Placental epithelial cell (primary cell): ENCODE measurements around the gene PSMD13. TPM values are rescaled to one million over a fixed set of nuclear protein-coding genes. Genes with fewer than 3 reads are reported as not detected.

Experiments
- total RNA-seq: library from RNA; depleted of rRNA; stranded (reverse); fragments of >200 nt; gene quantifications from 2 replicates; pipeline ENCODE4 v1.2.3, GENCODE V29; 2012

PSMD13 gene
- 85.2 and 141 TPM in 2 replicates for total RNA-seq

DNA sequence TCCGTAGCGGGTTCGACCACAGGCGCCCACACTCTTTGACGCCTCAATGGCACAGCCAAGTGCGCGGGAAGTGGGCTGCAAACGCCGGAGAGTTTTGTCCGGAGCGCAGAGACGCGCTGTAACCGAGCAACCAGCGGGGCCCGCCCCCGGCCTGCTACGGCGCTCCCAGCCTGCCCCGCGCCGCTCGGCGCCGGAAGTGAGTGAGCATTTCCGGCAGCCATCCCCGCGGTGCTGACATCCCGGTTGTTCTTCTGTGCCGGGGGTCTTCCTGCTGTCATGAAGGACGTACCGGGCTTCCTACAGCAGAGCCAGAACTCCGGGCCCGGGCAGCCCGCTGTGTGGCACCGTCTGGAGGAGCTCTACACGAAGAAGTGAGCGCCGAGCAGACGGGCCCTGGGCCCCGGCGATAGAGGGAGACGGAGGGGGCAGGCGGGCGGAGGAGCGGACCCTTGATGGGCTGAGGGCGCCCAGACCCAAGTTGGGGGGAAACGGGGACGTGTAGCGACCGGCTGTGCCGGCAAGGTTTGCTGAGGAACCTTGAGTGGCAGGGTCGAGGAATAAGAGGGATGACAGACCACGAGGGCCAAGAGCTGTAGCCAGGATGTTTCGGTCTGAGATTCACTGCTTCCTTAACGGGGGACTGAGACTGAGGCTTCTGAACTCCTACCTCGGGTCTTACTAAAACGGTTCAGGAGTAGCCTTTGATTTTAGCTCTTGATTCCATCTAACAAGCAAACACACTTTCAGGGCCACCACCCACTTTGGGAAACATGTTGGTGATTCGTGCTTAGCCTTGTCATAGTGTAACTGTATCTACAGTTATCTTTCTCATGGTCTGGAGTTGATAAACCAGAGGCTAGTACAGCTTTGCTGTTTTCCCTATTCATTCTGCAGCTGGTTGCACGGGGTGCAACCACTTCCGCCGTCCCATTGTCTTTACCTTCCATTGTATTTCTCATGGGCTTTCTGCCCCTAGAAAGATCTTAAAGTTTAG lies at the start of gene PSMD13:
TSS of gene PSMD13 (plus strand) at position 203 of the 994 bp plus-strand sequence. CDS start at position 277, 74 bp downstream.

DNA sequence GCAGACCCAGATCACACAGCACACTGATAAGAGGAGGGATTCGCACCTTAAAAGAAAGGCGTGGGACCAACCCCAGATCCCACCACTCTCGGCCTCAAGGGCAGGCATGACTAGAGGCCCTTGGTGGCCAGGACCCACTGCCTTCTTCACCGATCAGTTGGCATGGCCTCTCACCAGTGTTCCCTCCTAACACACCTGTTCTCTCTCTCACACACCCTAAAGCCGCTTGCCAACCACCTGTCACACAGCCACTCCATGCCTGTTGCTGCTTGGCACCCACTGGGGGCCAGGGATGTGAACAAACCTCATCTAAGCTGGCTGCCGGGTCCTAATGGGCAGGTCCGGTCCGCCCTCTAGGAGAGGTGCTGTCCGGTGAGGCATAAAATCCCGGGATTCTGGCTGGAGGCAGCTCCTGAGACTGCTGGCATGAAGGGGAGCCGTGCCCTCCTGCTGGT lies 44.1 kb upstream of the PSMD13 start, which contains the start of gene SCGB1C1:
TSS of gene SCGB1C1 (plus strand) at position 405 of the 455 bp plus-strand sequence. CDS start at position 427, 22 bp downstream.

DNA sequence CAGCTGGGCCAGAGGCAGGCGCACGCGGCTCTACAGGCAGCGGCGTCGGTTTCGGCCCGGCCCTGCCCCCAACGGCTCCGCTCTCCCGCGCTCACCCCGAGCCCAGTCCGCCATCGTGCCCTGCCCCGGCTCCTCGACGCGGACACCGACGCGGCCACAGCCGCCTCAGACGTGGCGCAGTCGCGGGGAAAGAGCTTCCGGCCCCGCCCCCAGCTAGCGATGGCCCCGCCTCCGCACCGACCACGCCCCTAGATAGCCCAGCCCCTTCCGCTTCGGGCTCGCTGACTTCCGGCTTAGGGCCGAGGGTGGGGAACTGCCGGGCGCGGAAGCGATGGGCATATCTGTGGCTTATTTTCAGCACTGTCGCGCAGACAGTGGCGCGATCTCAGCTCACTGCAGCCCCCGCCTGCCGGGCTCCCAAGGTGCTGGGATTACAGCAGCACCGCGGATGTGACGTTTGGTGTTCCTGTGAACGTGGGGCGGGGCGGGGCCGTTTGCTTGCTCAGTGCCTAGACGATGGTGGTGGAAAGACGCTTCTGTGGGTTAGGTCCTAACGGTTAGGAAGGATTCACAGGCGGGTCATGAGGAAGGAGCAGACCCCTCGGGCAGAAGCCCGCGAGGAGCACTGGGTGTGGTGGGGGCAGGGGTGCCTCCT lies 29.4 kb upstream of the PSMD13 start, which contains the start of the genes BET1L and RIC8A:
TSS of gene BET1L (minus strand) at position 192 of the 655 bp plus-strand sequence. CDS start at position 114, 78 bp downstream.
TSS of gene RIC8A (plus strand) at position 501 of the 655 bp plus-strand sequence. CDS start 1,147 bp downstream, outside the sequence.

DNA sequence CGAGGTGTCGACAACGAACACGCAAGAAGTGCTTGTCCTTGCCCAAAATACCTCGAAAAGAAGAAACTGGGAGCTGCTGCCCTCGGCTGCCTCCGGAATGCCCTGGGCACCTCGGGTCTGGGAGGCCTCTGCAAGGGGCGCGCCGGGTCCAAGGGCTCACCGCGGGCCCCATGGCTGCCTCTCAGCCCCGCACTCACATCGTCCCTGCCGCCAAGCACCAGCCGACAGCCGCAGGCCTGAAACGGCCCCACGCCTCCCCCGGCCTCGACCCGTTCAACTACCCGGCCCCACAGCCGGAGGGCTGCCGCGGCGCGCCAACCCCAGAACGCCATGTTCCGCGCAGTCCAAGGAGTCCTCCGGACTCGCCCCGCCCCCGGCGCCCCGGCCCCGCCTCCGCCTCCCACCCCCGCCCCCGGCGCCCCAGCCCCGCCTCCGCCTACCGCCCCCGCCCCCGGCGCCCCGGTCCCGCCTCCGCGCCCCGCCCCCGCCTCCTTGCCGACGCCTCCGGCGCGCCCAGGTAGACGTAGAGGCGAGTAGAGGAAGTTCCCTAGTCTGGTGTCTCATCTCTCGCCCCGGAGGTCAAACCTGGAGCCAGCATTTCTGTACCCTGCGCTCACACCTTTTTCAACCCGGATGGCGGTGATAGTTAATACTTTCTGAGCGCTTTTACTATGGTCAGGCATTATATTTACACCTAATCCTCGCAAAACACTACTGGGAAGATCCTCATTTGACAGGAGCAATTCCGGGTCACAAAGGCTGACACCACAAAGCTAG lies 591 bp upstream of the PSMD13 start, which contains the start of gene SIRT3:
TSS of gene SIRT3 (minus strand) at position 346 of the 777 bp plus-strand sequence. CDS start at position 332, 14 bp downstream.

DNA sequence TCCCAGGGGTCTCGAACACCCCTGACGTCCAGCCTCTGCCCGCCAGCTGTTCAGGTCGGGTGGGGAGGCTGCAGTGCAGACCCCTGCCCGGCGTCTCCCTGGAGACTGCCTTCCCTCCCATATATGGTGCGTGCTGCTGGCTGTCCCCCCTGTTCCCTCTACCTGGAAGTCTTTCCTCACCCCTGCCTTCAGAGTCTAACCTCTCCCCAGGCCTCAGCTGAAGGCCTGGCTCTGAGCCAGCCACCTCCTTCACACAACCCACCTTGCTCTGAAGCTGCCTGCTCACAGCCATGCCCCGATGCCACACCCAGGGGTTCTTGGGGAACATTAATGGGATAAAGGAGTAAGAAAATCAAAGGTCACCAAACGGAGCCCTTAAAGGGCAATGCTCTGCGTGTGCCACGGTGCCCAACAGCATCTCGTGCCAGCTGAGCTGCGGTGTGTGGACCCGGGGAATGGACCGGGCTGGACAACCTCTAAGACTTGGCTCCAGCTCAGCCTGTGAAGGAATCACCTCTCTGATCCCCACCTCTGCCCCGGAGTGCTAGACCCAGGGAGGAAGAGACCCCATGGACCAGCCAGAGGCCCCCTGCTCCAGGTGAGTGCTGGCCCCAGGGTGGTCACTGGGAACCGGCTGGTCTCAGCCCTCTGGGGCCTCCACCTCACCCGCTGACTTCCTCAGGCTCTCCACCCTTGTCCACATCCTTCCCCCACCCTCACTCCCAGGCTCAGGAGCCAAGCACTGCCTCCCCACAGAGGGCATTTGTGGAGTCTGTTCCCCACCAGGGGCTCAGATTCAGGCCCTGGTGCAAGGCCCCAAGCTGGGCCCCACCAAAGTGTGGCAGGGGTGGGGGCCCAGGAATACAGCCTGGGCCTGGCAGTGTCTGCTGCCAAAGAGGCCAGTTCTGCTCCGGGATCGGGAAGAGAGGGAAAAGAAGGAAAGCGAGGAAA lies 41.5 kb downstream of the PSMD13 start, which contains the start of gene NLRP6:
TSS of gene NLRP6 (plus strand) at position 407 of the 951 bp plus-strand sequence. CDS start at position 570, 163 bp downstream.

DNA sequence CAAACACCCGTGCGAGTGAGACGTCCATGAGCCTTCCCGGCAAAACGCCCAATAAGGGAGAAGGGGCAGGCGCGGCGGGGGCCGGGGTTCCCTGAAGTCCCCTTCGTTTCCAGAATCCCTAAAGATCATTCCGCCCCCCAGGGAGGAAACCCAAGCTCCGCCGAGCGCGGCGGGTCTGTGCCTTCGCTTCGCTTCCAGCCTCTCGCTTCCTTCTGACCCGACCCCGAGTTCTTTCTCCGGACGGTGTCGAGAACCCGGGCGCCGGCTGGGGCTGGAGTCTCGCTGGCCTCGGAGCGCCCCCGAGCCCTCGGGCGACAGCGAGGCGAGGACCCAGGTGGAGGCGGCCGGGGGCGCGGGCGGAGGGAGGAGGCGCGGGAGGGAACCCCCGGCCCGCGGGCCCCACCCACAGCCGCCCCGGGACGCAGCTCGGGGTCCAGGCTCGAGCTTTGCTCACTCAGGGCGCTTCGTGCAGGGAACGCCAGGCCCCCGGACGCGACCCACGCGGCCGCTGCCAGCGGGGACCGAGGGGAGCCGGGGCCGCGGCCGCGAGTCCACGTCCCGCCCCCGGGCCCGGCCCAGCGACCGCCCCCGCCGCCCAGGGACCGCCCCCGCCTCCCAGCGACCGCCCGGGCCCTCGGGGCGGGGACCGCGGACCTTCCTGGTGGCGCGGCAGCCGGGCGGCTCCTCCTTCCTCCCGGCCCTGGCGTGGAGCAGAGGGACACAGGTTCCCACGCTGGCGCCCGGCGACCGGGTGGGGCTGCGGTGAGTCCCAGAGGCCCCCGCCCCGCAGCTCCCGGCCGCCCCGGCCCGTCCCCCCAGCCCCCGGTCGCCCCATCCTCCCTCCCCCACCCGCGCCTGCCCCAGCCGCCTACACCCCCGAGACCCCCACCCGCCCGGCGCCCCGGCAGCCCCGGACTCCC lies 52.0 kb downstream of the PSMD13 start, which contains the start of gene PGGHG:
TSS of gene PGGHG (plus strand) at position 649 of the 920 bp plus-strand sequence. CDS start 691 bp downstream, outside the sequence.

DNA sequence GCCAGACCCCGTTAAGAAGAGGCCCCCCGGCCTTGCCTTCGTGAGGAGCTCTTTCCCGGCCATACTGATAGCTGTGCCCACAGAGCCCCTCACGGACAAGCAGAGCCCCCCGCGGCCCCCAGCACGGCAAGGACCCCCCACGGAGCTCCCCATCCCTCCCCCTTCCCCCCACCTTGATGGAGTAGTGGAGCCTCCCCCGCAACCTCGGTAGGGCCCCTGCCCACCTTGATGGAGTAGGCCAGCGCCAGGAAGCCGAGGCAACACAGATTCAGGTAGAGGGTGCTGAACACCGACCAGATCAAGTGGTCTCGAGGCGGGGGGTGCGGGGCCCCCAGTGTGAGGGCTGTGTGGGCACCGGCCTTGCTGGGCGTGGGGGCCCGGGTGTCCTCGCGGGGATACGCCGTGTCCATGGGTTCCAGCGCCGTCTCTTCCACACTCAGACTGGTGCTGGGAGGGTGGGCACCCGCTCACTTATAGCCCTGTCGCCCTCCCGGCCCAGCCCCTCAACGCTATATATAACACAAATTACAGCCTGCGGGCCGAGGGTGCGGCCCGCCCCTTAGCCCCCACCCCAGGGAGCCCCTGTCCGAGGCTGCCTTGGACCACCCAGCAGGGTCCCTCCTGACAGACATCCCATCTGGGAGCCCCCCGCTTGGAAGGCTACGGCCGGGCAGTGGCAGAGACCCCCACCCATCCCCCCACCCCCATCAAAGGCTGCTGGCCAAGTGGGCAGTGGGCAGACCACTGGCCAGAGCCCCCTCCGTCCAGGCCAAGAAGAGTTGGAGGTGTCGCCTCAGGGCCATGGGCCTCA lies 62.5 kb downstream of the PSMD13 start, which contains the start of gene IFITM5:
TSS of gene IFITM5 (minus strand) at position 446 of the 811 bp plus-strand sequence. CDS start at position 410, 36 bp downstream.

Other genes starting within 250 kb of the PSMD13 start
- not detected in 2 replicates for gene SCGB1C1, start 43.9 kb upstream of the PSMD13 start, total RNA-seq
- 36.1 and 40.4 TPM in 2 replicates for gene BET1L, start 29.6 kb upstream of the PSMD13 start, total RNA-seq
- 162 and 298 TPM in 2 replicates for gene RIC8A, start 29.3 kb upstream of the PSMD13 start, total RNA-seq
- 12.6 and 13.3 TPM in 2 replicates for gene SIRT3, start 634 bp upstream of the PSMD13 start, total RNA-seq
- gene NLRP6, start 41.4 kb downstream of the PSMD13 start, total RNA-seq, result not detected in 2 replicates
- 3.9 and 14.1 TPM in 2 replicates for gene PGGHG, start 52.1 kb downstream of the PSMD13 start, total RNA-seq
- not detected in 2 replicates for gene IFITM5, start 62.5 kb downstream of the PSMD13 start, total RNA-seq
- gene IFITM2, start 70.8 kb downstream of the PSMD13 start, total RNA-seq, result 1.6 and 22.8 TPM in 2 replicates
- gene IFITM1, start 77.1 kb downstream of the PSMD13 start, total RNA-seq, result 2.4 TPM in 1 of 2 replicates, not detected in the other
- gene IFITM3, start 83.9 kb downstream of the PSMD13 start, total RNA-seq, result 23.4 and 25.1 TPM in 2 replicates
- 0.22 and 4.3 TPM in 2 replicates for gene B4GALNT4, start 132.5 kb downstream of the PSMD13 start, total RNA-seq
- gene PKP3, start 157.2 kb downstream of the PSMD13 start, total RNA-seq, result 417 and 687 TPM in 2 replicates
- gene SIGIRR, start 178.0 kb downstream of the PSMD13 start, total RNA-seq, result 1.5 and 3.1 TPM in 2 replicates
- 9.0 and 57.4 TPM in 2 replicates for gene ANO9, start 205.0 kb downstream of the PSMD13 start, total RNA-seq
- 24.3 and 36.5 TPM in 2 replicates for gene PTDSS2, start 213.3 kb downstream of the PSMD13 start, total RNA-seq